H7 (cell line): Measurements from ENCODE around the gene COL2A1. TPM values are rescaled to one million over a fixed set of nuclear protein-coding genes. Genes with fewer than 3 reads are reported as not detected.

Source experiments
- DNase-seq: peaks from one replicate; pipeline ENCODE4 v3.0.0; 2012
- H3K27me3 ChIP-seq: 2 replicates; pipeline ENCODE4 v1.6.0; 2011; ENCODE audit warnings: mild to moderate bottlenecking, low read length; ENCODE audit not compliant: control insufficient read depth, insufficient read depth
- H3K36me3 ChIP-seq: replicated peaks from 2 replicates; pipeline ENCODE4 v1.5.1; 2011; ENCODE audit warnings: low read length; ENCODE audit not compliant: control insufficient read depth, insufficient read depth
- H3K4me3 ChIP-seq: 2 replicates; pipeline ENCODE4 v1.5.1; 2011; ENCODE audit warnings: low read depth, mild to moderate bottlenecking, control low read depth, low read length, moderate library complexity; ENCODE audit not compliant: insufficient read depth
- total RNA-seq: library from RNA; depleted of rRNA; stranded (reverse); fragments of >200 nt; shearing (Covaris generic); gene quantifications from 2 replicates; pipeline ENCODE4 v1.2.3, GENCODE V29; 2014

The COL2A1 gene
- total RNA-seq, 1 experiment from 2014 or later, result 2.0 TPM

DNA sequence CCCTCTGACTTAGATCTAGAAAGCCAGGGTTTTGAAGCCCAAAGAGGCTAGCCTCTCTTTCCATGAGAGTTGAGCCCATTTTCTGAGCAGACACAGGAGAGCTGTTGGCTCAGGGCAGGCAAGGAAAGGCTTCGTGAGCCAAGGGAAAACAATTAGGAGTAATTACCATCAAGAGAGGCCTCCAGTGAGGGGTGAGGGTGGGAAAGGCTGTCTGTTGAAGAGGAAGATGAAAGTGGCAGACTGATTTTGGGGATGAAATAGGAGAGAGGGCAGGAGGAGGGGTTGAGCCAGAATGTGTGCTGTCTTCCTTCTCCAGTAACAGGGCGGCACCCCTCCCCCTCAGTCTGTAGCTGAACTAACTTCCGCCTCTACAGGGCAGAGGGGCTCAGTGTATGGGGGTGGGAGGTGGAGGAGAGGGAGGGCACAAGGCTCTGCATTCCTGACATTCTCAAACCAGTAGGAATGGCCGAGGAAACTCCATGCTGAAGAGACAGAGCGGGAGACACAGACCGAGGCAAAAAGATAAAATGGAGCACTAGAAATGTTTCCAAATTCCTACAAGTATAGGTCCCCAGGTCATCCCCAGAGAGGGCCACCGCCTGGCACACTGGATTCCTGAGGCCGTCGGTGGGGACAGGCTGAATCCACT lies 33.1 kb upstream of the COL2A1 start:
- Histone ChIP-seq H3K4me3 (no peak overlapping the region), H3K27me3 (peaks cover 40% of the 10 kb centered on the region), H3K36me3 (no peaks in the 10 kb centered on the region)
- peak; percentile 85 for DNase-seq

DNA sequence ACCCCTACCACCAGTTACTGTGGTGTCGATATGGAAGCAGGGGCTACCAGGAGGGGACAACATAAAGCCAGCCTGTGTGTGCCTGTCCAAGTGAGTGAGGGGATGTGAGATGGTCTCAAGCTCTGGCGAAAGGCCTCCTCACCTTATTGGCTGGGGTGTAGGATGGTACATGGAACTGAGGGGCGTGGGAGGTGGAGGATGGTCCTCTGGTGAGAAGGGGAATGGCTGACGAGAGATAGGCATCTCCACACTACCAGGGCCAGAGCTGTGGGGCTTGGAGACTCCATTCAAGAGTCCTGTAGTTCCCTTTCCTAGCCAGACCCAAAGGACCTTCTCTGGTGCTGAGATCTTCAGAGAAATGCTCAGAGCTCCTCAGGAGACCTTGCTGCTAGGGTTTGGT lies 32.5 kb upstream of the COL2A1 start:
- no peak overlapping the region for H3K4me3 ChIP-seq
- H3K27me3 ChIP-seq, result peaks cover 44% of the 10 kb centered on the region
- DNase-seq, result peak; percentile 6
- H3K36me3 ChIP-seq, result no peaks in the 10 kb centered on the region

DNA sequence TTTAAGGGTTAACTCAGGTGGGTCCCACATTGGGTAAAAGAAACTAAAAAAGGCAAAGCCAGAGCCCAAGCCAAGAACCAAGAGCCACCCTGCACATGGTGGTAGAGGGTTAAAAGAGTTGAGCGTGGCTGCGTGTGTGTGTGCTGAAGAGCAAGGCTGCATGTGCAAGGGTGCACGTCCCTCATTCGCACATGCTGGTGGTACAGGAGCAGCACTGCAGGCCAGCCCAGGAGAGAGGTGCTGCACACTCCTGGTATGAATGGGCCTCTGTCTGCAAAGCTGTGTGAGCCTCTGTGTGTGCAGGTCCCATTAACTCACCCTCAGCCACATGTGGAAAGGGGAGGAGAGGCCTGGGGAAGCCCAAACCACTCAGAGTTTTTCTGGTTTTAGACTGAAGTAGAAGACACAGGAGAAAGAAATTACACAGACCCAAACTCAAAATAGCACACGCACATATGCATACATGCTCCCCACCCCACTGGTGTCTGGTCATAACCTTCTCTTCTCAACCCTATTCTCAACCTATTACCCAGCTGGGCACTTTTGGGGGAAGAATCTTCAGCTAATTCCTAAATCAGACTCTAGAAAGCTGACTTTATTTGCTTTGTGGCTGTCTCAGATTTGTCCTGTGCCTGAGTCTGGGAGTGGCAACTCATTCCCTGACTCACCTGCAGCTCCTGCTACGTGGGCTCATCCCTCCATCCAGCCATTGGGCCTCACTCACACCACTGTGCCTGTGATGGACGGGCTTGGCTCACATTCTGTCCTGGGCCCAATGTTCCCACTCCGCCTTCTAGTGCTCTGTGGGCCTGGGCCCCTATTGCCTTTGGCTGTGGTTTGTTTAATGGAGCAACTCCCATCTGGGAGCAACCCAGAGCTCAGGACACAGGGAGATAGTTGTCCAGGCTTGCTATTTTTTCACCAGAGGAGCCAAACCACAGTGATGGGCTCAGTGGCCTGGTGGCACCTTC lies 30.8 kb upstream of the COL2A1 start:
- no peaks in the 10 kb centered on the region for H3K36me3 ChIP-seq
- peaks cover 61% of the 10 kb centered on the region for H3K27me3 ChIP-seq
- no peak overlapping the region for H3K4me3 ChIP-seq
- DNase-seq, result no peak

DNA sequence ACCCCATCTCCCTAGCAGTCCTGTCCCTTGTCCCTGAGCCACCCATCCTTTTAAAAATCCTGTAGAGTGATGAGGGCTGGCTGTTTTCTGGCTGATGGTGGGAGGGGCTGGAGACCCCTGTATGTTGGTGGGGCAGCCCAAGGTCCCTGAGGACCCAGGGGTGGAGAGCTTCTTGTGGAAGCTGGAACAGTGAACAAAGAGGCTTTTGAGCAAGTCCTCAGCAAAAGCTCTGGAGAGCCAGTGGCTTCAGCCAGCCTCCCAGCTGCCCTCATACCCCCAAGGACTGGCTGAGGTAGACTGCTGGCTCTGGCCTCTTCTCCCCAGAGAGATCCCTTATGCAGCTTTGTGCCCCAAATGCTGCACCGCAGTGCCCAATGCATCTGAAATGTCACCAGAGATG lies 29.2 kb upstream of the COL2A1 start:
- H3K27me3 ChIP-seq, result peaks cover 78% of the 10 kb centered on the region
- no peak overlapping the region for H3K4me3 ChIP-seq
- no peaks in the 10 kb centered on the region for H3K36me3 ChIP-seq
- no peak for DNase-seq

DNA sequence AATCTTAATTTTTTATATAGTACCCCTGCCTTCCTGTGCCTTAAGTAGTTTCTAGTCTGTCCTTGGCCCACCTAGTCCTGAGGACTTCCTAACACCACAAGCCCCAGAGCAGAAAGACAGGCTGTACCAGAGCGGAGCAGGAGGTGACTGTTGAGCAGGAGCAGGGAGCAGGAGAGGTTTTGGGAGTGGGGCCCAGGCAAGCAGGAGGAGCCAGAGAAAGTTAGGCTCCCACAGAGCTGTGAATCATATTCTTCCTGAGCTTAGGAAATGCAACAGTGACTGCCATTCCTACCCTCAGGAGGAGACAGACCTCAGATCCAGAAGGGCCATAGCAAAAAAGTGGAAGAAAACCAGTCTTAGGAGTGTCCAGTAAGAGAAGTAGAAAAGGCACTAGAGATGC lies 28.3 kb upstream of the COL2A1 start:
- H3K27me3 ChIP-seq, result peaks cover 80% of the 10 kb centered on the region
- no peaks in the 10 kb centered on the region for H3K36me3 ChIP-seq
- peak; percentile 2 for DNase-seq
- H3K4me3 ChIP-seq, result no peak overlapping the region

DNA sequence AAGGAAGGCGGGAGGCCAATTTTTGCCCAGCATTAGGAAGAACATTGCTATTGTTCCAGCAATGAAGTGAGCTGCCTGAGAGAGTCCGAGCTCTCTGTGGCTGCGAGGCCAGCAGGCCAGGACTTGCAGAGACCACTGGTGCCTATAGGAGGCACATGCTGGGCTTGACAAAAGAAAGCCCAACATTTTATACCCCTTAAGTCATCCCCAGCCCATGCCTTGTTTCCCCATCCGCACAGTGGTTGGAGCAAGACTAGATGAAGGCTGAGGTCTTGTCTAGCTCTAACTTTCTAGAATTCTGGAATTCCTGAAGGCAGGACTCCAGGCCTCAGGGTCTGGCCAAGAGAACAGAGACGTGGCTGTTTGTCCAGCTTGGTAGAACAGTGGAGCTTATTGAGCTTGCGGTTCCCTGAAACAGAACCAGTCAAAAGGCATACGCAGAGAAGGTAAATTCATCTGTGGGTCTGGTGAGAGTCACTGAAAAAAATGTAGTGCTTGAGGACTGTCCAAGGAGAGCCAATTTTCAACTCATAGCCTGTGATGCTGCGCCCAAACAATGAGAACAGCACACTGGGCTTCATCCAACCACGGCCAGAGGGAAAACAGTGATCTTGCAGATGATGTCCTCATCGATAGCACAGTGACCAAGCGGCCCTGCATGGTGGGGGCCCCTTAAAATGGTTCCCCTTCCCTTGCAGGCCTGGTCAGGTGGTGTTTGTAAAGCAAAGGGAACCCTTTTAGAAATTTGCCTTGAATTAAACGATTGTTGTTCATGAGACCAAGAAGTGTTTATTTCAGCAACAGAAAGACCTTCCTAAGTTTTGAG lies 27.1 kb upstream of the COL2A1 start:
- Histone ChIP-seq H3K27me3 (peaks cover 88% of the 10 kb centered on the region), H3K36me3 (no peaks in the 10 kb centered on the region), H3K4me3 (no peak overlapping the region)
- peak; percentile 51 for DNase-seq

DNA sequence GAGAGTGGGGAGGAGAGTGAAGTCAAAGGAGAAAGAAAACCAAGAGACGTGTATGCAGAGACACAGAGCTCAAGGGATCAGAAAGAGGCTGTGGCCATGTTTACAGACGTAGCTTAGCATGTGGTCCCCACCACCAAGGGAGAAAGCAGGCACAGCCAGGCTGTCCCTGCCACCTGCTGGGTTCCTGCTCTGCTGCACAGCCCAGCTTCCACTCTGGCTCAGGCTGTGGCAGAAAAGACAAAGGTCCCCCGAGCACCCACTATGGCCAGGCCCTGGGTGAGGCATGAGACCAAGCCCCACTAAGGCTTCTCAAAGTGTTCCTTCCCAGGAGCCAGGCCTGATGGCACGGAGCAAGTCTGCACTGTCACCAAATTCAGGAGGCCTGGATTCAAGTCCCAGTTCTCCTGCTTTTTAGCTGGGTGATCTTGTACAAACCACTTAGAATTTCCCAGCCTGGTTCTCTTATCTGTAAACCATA lies 25.9 kb upstream of the COL2A1 start:
- no peaks in the 10 kb centered on the region for H3K36me3 ChIP-seq
- peaks cover 91% of the 10 kb centered on the region for H3K27me3 ChIP-seq
- H3K4me3 ChIP-seq, result no peak overlapping the region
- no peak for DNase-seq

DNA sequence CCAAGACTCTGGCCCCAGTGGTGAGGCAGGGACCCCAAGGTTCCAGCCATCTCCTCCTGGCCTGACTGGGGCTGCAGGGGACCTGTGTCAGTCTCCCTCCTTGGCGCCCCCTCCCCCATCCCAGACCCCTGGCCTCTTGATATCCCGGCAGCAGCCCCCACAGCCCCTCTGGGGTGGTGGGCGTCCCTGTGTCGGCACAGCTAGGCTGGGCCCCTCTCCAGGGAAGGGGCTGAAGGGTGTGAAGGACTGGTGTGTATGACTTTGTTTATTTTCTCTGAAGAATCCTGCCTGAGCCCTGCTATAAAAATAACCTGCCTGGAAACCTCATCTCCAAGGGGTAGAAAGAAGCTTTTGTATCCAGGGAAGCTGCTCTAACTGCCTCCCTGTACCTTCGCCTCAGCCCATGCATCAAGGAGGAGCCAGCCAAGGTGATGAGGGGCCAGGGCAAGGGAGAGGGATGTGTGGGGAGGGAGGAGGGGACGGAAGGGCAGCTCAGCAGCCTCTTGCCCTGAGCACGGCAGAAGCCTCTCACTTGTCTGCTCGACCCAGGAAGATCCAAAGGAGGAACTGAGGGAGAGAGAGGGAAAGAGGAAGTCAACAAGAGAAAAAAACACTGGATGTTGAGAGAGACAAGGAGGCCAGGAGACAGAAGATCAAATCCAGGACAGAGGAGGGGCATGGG lies 25.4 kb upstream of the COL2A1 start:
- Histone ChIP-seq H3K36me3 (no peaks in the 10 kb centered on the region), H3K27me3 (peaks cover 94% of the 10 kb centered on the region), H3K4me3 (no peak overlapping the region)
- peak; percentile 44 for DNase-seq

DNA sequence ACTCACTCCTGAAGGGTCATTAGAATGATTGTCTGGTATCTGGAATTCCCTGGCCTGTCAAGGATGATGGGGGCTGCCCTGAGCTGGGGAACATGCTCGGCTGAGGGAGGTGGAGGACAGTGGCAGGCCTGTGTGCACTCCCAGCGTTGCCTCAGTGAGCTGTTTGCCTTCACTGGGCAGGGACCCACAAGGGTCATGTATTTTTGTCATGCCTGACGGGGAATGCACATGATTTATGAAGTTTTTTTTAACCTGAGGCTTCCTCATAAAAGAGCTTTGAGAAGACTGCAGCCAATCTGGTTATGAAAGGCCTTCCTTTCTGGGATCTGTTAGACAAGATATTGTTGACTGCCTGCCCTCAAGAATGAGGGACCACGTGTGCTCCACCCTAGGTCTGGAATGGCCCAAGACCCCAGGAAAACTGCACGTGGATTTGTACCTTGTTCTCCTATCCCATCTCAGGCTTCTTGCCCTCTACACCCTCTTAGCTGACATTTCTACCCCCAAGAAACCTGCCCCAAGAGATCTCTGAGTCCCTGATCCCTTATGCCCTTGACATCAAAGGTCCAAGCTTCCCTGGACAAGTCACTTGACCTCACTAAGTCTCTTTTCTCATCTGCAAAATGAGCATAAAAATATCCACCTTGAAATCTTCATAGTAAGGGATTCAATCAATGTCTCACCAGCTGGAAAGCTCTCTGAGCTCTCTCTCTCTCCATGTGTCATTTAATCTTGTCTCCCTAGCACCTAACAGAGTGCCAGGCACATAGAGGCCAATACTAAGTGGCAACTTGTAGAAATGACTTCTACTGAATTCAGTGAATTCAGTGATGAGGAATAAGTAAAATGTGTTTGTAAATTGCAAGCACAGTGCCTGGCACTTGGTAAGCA lies 24.5 kb upstream of the COL2A1 start:
- H3K27me3 ChIP-seq, result peaks cover 97% of the 10 kb centered on the region
- no peak overlapping the region for H3K4me3 ChIP-seq
- peak; percentile 19 for DNase-seq

DNA sequence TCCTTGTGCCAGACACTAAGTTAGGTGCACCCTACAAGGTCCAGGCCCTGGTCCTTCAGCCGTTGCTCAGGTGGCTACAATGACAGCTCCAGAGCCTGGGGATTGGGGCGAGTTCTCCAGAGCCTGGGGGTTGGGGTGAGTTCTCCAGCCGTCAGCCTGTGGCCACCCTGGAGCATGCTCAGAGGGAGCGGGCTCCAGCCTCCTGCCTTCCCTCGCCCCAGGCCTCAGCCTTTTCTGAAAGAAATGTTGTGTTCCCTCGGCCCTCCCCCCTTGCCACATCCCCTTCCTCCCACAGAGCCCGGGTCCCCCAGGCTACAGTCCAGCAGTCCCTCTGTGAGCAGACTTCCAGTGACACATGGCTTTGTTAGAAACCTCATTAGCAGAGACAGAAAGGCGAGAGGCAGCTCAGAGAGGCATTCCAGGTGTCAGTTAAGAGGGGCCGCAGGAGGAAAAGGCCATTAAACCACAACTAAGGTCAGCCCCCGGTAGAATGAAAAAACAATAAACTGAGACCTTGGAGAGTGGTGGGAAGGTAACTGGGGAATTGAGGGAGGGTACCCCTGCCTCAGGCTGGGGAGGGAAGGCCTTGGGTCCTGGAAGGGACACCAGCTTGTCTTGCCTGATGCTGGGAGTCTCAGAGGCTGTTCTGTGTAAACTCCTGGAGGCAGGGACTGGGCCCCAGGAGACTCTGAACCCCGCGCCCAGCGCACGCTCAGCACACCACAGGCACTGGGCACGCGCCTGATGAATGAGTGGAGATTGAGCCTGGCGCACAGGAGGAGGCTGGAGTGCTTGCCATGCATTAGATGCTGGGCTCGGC lies 23.1 kb upstream of the COL2A1 start:
- peak; percentile 43 for DNase-seq
- Histone ChIP-seq H3K4me3 (no peak overlapping the region), H3K27me3 (peaks cover 97% of the 10 kb centered on the region), H3K36me3 (no peaks in the 10 kb centered on the region)

More for the DNA sequence above, 24.5 kb upstream of the COL2A1 start:
- no peaks in the 10 kb centered on the region for H3K36me3 ChIP-seq

DNA sequence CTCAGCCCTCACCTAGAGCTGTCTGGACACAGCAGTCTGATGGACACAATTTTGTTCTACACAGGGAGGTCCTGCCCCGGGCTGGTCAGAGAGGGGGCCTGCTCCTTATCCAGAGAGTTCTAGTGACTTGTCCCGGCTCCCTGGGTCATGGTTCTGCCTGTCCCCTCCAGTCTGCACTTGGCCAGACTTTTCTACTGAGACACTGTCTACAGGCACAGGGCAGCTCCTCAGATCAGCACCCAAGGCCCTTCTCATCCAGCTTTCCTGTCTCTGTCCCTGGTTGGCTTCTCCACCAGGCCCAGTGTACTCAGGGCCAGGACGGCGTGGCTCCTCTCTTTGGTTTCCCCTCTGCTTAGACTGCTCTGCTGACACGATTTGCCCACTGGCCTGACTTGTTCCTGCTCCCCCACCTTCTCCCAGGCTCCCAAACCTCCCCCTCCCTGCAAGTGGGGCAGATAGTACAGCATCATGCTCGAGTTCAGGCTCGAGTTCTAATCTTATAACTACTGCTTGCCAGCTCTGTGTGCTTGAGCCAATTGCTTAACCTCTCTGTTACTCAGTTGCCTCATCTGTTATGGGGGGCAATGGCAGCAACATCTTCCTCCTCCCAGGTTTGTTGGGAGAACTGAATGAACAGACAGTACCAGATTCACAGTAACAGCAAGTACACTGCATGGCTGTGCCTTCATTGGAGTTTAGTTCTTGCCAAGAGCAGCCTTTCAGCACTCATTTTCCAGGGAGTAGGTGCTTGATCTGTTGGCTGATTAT lies 22.0 kb upstream of the COL2A1 start:
- peak; percentile 15 for DNase-seq
- Histone ChIP-seq H3K4me3 (no peak overlapping the region), H3K27me3 (peaks cover 97% of the 10 kb centered on the region), H3K36me3 (no peaks in the 10 kb centered on the region)

DNA sequence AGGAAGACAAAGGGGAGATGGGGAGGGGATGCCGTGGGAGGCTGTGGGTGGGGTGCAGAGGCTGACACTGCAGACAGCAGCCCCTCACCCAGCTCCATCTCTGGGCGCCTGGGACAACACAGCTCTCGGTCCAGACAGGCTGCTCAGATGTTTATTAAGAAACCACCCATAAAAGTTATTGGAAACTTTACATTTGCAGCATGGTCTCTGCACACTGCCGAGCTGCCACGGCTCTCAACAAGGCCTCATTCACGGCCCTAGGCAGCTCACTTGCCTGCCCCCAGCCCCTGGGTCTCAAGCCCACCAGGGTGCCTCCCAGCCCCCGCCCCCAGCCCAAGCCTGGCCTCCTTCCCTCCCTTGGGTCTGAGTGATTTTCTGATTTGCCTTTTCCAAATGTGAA lies 21.0 kb upstream of the COL2A1 start:
- H3K27me3 ChIP-seq, result peaks cover 97% of the 10 kb centered on the region
- H3K36me3 ChIP-seq, result no peaks in the 10 kb centered on the region
- peak; percentile 21 for DNase-seq
- no peak overlapping the region for H3K4me3 ChIP-seq
